GM19238 (cell line): ENCODE measurements around the gene OR6A2.

Source experiments
- DNase-seq: peaks from one replicate; pipeline ENCODE4 v3.0.0; 2011; ENCODE audit warnings: low spot score; ENCODE audit not compliant: insufficient read length

Gene OR6A2

GRCh38 chr11:6757373-6757967, 42.0 kb downstream of the OR6A2 start:
- peak; percentile 16 for DNase-seq

GRCh38 chr11:6755953-6756347, 43.5 kb downstream of the OR6A2 start:
- no peak for DNase-seq

GRCh38 chr11:6755303-6755952, 44.1 kb downstream of the OR6A2 start:
- peak; percentile 13 for DNase-seq

- no peak for DNase-seq
Observed at GRCh38 chr11:6747097-6747668, 52.3 kb downstream of the OR6A2 start.

GRCh38 chr11:6746626-6747025, 52.9 kb downstream of the OR6A2 start:
- DNase-seq: no peak

- DNase-seq: peak; percentile 46
Observed at GRCh38 chr11:6746086-6746618, 53.3 kb downstream of the OR6A2 start.

- DNase-seq: no peak
Observed at GRCh38 chr11:6745465-6746015, 53.9 kb downstream of the OR6A2 start.

GRCh38 chr11:6745018-6745417, 54.5 kb downstream of the OR6A2 start:
- DNase-seq: no peak

- DNase-seq: no peak
Observed at GRCh38 chr11:6742260-6742659, 57.2 kb downstream of the OR6A2 start.
